GM18907 (cell line): Measurements from ENCODE around the gene PPP6R2.
"Not testable (repeated sequence)": the region's sequence is repeated elsewhere in the genome, so short reads cannot be mapped to it uniquely, and the experiment has no call there.

Source experiments
- ATAC-seq: cut with Tn5 transposase; IDR thresholded peaks from one replicate; pipeline ENCODE4 v1.9.1; 2021; ENCODE audit warnings: mild to moderate bottlenecking, moderate library complexity; ENCODE audit not compliant: unreplicated experiment

PPP6R2 gene

DNA sequence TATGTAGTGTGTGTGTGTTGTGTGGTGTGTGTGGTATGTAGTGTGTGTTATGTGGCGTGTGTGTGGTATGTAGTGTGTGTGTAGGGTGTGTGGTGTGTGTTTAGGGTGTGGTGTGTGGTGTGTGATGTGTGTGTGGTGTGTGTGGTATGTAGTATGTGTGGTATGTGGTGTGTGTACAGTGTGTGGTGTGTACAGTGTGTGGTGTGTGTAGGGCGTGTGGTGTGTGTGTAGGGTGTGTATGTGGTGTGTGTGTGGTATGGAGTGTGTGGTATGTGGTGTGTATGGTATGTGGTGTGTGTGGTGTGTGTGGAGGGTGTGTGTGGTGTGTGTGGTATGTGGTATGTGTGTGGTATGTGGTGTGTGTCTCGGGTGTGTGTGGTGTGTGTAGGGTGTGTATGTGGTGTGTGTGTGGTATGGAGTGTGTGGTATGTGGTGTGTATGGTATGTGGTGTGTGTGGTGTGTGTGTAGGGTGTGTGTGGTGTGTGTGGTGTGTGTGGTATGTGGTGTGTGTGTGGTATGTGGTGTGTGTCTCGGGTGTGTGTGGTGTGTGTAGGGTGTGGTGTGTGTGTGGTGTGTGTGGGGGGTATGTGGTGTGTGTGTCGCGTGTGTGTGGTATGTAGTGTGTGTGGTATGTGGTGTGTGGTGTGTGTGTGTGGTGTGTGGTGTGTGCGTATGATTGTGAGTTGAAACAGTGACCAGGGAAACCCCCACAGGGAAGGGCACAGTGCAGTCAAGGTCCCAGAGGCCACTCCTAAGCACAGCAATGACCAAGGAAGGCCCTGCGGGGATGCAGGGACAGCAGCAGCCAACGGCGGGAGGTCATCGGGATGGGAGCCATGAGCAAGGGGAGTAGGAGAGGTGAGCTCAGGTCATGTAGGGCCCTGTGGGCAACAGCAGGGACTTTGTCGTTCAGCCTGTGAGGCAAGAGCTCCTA lies 2.9 kb upstream of the PPP6R2 start:
- no peak for ATAC-seq

DNA sequence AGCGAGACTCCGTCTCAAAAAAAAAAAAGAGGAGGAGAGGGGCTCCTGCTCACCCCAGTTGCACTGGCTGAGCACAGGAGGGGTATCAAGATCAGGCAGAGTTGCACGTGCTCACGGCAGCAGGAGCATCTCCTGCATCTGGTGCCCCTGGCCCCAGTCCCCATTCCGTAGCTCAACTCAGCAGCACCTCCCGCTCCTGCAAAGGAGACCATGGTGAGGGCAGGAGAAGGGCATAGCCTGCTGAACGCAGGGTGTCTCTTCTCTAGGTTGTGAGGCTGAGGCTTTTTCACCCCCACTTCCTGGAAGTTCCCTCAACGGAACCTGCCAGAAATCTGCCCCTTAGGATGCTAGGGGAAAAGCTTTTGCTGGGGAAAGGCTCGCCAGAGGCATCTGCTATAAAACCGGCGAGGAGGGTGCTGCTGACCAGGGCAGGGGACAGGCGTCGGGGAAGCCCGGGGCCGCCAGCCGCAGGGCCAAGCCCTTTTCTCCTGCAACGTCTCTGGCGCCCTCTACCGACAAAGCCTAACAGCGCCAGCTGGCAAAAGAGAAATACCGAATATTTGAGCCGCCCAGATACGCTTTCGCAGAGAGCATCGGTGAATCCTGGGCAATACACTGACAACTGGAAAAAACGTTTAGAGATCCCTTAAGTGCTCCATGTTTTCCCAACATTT lies 1.0 kb upstream of the PPP6R2 start:
- ATAC-seq: peak; percentile 70

DNA sequence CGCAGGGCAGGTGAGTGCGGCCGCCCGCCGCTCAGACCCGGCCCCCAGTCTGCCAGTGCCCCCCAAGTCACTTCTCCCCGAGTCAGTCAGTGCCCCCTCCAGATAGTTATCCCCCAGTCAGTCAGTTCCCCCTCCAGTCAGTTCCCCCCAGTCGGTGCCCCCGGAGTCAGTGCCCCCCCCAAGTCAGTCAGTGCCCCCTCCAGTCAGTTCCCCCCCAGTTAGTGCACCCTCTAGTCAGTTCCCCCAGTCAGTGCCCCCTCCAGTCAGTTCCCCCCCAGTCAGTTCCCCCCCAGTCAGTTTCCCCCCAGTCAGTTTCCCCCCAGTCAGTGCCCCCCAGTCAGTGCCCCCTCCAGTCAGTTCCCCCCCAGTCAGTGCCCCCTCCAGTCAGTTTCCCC lies 411 bp downstream of the PPP6R2 start:
- no peak for ATAC-seq

DNA sequence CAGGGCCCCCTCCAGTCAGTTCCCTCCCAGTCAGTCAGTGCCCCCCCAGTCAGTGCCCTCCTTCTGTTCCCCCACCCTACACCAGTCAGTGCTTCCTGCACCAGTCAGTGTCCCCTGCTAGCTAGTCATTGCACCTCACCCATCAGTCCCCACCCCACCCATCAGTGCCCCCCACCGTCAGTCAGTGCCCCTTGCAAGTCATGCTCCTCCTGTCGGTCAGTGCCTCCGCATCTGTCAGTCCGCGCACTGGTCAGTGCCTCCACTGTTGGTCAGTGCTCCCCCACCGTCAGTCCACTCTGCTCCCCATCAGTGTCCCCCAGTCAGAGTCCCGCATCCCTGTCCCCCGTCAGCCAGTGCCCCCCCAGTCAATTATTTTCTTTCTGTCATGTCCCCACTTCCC lies 3.3 kb downstream of the PPP6R2 start:
- ATAC-seq: no peak

DNA sequence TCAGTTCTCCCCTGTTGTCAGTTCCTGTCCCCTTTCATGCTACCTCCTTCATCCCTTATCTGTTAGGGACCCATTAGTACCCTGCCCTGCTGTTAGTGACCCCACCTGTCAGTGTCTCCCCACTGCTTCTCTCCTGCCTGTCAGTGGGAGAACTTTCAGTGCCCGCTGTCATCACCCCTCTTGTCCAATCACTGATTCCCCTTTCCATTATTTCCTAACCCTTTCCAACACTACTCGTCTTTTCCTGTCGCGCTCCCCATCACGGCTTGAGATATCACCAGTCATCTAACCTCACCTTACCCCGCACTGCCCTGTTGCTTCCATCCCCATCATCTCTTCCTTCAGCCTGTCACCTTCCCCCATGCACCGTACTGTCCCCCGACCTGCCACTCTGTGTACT lies 4.0 kb downstream of the PPP6R2 start:
- ATAC-seq: no peak

DNA sequence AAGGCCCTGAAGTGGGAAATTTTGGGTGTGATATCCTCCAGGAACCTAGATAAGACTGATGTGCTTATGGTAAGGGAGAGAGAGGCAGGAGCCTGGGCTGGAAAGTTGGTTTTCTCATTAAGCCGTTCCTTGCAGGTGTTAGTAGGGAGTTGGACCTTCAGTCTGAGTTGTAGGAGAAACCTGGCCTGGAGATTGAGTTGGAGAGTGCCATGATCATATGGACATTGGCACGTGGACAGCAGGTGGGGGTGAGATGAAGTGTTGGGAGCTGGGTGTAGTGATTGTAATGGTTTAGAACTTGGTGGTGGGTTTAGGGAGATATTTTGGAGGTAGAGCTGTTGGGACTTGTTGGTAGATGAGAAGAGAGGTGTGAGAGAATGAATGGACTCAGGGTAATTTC lies 4.9 kb downstream of the PPP6R2 start:
- ATAC-seq: no peak

DNA sequence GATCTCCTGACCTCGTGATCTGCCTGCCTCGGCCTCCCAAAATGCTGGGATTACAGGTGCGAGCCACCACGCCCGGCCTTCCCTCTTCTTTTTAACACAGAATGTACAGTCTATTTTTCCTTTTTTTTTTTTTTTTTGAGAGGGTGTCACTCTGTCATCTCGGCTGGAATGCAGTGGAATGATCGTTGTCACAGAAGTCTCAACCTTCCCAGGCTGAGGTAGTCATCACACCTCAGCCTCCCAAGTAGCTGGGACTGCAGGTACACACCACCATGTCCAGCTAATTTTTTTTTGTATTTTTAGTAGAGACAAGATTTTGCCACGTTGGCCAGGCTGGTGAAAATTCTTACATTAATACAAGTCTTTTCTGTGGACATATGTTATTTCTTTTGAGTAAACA lies 13.1 kb downstream of the PPP6R2 start:
- no peak for ATAC-seq

DNA sequence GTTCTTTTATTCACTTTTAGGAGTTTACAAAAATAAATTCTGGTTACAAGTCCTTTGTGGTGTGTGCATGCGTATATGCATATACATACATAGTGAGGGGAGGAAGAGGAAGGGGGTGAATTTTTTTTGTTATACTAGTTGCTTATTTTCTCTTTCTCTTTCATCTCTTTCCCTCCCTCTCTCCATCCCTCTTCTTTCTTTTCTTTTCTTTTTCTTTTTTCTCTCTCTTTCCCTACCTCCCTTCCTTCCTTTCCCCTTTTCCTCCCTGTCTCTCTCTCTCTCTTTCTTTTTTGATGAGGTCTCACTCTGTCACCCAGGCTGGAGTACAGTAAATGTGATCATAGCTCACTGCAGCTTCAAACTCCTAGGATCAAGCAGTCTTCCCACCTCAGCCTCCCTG lies 14.1 kb downstream of the PPP6R2 start:
- ATAC-seq: no peak

DNA sequence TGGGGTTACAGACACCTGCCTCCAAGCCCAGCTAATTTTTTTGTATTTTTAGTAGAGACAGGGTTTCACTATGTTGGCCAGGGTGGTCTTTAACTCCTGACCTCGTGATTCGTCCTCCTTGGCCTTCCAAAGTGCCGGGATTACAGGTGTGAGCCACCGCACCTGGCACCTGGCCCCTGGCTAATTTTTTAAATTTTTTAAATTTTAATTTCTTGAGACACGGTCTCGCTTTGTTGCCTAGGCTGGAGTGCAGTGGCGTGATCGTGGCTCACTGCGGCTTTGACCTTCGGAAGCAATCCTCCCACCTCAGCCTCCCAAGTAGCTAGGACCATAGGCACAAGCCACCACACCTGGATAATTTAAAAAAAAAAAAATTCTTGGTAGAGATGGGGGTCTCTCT lies 14.6 kb downstream of the PPP6R2 start:
- ATAC-seq: no peak

DNA sequence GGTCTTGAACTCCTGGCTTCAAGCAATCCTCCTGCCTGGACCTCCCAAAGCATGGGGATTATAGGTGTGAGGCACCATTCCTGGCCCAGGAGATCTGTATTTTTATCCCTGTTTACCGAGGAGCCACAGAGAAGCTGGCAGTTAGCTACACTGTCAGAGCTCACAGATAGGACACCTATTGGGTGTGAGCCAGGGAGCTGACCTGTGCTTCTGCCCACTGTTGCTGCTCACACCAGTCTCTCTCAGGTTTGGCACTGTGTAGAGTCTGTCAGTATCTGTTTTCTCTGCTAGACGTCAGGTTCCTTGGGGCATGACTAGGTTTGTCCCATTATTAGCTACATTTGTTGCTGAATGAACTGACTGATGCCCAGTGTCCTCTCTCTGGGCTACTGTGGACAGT lies 17.5 kb downstream of the PPP6R2 start:
- ATAC-seq: no peak

DNA sequence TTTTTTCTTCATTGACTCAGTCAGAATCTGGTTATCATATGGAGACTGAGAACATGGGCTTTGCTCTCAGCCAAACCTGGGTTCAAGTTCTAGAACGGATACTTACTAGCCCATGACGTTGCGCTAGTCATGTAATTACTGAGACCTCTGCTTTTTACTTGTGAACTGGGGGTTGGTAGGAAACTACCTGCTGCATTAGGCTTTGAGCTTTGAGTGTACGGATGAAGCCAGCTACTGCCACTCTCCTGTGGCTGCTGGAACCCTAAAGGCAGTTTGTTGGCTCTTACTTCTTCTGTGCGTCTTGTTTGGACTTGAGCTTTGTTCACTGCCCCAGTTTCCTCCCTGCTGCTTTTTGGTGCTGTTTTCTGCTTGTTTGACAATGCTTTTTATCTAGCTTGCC lies 18.1 kb downstream of the PPP6R2 start:
- no peak for ATAC-seq

DNA sequence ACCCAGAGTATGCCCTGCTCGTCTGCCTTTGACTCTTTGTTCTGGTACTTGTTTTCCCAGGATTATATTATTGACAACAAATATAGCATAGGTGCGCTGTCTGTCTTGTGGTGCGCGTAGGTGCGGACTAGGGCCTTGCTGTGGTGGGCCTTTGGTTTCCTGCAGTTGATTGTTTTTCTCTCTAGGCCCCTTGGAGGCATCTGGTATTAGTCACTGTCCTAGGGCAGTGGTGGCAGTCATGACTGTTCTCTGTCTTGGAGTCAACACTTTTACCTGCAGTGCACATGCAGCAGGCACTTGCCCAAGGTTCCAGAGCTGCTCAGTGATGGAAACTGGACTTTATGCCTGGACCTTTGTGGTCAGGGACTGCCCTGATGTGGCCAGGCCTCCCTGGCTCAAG lies 18.6 kb downstream of the PPP6R2 start:
- ATAC-seq: no peak

DNA sequence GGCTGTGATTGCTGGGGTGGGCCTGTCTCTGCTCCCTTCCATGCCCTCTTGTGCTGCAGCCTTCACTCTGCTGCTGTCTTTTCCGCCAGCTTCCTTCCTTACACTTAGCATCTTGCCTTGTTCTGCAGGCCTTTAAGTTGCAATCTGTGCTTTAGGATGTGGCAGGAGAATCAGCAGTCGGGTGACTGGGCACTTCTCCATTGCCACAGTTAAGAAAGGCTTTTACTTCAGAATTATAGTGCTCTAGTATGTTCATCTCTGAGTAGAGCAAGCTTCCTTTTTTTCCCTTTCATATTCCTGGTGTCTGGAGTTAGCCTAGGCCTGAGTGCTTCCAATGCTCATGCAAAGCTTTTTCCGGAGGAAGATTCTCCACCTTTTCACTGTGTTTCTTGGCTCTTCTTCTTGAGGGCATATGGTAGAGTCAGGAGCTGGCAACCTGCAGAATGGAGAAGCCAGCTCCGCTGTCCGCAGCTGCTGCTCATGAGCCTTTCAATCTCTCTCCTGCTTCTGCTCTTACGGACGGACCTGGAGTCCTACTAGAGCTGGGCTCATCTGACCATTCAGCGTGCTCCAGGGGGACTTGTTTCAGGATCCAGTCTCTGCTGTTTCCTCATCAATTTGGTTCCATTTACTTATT lies 20.2 kb downstream of the PPP6R2 start:
- ATAC-seq: no peak

DNA sequence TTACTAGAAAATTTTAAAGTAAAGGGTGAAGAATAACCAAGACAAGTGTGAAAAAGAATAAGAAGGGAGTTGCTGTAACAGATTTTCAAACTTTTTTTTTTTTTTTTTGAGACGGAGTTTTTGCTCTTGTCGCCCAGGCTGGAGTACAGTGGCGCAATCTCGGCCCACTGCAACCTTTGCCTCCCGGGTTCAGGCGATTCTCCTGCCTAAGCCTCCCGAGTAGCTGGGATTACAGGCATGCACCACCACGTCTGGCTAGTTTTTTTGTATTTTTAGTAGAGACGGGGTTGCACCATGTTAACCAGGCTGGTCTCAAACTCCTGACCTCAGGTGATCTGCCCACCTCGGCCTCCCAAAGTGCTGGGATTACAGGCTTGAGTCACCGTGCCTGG lies 20.7 kb downstream of the PPP6R2 start:
- ATAC-seq: not testable (repeated sequence)

DNA sequence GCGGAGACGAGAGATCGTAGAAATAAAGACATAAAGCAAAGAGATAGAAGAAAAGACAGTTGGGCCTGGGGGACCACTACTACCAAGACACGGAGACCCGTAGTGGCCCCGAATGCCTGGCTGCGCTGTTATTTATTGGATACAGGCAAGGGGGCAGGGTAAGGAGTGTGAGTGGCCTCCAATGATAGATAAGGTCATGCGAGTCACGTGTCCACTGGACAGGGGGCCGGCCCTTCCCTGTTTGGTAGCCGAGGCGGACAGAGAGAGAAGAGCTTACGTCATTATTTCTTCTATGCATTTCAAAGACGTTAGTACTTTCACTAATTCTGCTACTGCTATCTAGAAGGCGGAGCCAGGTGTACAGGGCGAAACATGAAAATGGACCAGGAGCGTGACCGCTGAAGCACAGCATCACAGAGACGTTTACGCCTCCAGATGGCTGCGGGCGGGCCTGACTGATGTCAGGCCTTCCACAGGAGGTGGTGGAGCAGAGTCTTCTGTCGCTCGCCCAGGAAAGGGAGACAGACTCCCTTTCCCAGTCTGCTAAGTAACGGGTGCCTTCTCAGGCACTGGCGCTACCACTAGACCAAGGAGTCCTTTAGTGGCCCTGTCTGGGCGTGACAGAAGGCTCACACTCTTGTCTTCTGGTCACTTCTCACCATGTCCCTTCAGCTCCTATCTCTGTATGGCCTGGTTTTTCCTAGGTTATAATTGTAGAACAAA lies 24.8 kb downstream of the PPP6R2 start:
- ATAC-seq: no peak

DNA sequence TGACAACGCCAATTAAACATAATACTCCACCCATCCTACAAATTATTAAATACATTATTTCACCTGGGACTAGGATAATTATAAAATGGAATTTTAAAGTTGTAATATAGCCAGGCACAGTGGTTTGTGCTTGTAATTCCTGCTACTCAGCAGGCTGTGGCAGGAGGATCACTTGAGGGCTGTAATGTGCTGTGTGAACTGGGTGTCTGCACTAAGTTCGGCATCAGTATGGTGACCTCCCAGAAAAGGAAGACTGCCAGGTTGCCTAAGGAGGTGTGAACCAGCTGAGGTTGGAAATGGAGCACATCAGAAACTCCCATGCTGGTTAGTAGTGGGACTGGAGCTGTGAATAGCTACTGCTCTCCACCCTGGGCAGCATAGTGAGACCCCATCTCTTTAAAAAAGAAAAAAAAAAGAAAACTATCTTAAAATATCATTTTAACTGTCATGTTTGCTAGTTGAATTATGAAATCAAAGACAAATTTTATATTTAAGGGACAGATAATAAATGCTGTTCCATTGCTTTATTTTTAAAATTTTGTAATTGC lies 28.0 kb downstream of the PPP6R2 start:
- no peak for ATAC-seq

DNA sequence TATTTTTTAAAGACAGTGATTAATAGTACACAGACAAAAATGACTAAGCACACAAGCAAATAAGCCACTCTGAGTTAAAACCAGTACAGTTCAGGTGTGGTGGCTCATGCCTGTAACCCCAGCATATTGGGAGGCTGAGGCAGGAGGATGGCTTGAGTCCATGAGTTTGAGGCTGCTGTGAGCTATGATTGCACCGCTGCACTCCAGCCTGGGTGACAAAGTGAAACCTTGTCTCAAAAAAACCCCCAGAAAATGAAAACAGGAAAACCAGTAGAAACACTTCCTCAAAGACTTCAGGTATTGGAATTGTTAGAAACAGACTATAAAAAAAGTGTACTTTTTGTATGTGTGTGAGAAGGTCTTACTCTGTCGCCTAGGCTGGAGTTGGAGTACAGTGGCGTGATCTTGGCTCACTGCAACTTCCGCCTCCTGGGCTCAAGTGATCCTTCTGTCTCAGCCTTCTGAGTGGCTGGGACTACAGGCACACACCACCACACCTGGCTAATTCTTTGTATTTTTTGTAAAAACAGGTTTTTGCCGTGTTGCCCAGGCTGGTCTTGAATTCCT lies 33.0 kb downstream of the PPP6R2 start:
- no peak for ATAC-seq

DNA sequence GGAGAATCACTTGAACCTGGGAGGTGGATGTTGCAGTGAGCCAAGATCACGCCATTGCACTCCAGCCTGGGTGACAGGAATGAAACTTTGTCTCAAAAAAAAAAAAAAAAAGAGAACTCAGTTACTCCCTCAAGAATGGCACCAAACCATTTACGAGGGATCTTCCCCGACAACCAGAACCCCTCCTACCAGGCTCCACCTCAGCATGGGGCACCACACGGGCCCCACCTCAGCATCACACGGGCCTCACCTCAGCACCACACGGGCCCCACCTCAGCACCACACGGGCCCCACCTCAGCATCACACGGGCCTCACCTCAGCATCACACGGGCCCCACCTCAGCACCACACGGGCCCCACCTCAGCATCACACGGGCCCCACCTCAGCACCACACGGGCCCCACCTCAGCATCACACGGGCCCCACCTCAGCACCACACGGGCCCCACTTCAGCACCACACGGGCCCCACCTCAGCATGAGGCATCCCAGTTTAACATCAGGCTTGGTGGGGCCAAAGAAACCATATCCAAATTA lies 38.0 kb downstream of the PPP6R2 start:
- ATAC-seq: not testable (repeated sequence)

DNA sequence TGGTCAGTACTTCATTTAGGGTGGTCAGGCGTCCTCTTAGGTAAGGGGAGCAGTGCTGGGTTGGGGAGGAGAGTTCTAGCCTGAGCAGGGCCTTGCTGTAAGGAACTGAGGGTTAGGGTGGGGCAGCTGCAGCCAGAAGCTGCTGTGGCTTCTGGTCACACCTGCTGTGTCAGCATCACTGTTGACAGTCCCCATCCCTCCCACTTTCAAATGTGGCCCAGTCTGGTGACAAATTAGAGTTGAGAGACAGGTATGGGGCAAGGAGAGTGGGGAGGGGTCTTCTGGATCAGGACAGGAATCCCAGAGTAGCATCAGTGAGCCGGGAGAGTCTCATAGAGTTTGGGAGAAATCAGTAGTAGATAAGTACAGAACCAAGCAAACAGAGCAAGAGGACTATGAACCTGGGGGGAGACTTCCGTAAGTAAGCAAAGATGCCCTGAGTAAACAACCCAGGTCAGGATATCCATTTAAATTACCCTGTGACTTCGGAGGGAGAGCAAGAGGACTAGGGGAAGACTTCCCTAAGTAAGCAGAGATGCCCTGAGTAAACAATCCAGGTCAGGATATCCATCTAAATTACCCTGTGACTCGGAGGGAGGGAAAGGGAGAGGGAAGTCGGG lies 53.7 kb downstream of the PPP6R2 start:
- no peak for ATAC-seq
